AG09309 (cell line): ENCODE results near the gene SYNDIG1.

ENCODE experiments used
- DNase-seq: peaks from one replicate; pipeline ENCODE4 v3.0.0-alpha.2; 2010; ENCODE audit warnings: low read depth
- H3K4me3 ChIP-seq: 2 replicates; pipeline ENCODE4 v1.5.1; 2011; ENCODE audit warnings: mild to moderate bottlenecking, low read depth, low read length, moderate library complexity; ENCODE audit not compliant: control insufficient read depth
- CTCF ChIP-seq: IDR thresholded peaks from 2 replicates; pipeline ENCODE4 v1.5.1; 2011; ENCODE audit warnings: mild to moderate bottlenecking, low read depth, low read length, inconsistent platforms; ENCODE audit not compliant: insufficient read depth, control insufficient read depth; ENCODE audit errors: missing control alignments

The SYNDIG1 gene

DNA sequence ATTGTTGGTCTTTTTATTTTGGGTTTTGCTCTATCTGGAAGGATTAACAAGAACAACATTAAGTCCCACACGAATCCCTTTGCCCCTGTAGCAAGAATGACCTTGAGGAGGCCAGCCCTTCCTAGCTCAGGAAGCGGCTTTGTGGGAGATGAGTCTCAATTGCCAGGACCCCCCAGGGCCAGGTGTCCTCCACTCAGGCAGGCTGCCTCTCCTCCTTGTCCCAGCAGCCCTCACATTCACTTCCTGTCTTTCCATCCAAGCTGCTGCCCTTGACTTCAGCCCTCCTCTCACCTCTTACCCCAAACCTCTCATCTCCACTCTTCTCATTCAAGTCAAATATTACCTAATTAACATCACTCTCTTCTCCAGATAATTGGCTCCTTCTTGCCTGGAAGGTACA lies 22.6 kb upstream of the SYNDIG1 start:
- H3K4me3 ChIP-seq, result no peak overlapping the region
- DNase-seq, result no peak
- TF ChIP-seq CTCF, result no peak

GRCh38 chr20:24448170-24448569 lies 21.3 kb upstream of the SYNDIG1 start:
- TF ChIP-seq CTCF, result no peak
- no peak for DNase-seq
- no peak overlapping the region for H3K4me3 ChIP-seq

GRCh38 chr20:24449026-24449720 lies 20.3 kb upstream of the SYNDIG1 start:
- no peak for TF ChIP-seq CTCF
- no peak overlapping the region for H3K4me3 ChIP-seq
- no peak for DNase-seq

GRCh38 chr20:24450177-24450576 lies 19.3 kb upstream of the SYNDIG1 start:
- no peak overlapping the region for H3K4me3 ChIP-seq
- no peak for TF ChIP-seq CTCF
- DNase-seq, result no peak

DNA sequence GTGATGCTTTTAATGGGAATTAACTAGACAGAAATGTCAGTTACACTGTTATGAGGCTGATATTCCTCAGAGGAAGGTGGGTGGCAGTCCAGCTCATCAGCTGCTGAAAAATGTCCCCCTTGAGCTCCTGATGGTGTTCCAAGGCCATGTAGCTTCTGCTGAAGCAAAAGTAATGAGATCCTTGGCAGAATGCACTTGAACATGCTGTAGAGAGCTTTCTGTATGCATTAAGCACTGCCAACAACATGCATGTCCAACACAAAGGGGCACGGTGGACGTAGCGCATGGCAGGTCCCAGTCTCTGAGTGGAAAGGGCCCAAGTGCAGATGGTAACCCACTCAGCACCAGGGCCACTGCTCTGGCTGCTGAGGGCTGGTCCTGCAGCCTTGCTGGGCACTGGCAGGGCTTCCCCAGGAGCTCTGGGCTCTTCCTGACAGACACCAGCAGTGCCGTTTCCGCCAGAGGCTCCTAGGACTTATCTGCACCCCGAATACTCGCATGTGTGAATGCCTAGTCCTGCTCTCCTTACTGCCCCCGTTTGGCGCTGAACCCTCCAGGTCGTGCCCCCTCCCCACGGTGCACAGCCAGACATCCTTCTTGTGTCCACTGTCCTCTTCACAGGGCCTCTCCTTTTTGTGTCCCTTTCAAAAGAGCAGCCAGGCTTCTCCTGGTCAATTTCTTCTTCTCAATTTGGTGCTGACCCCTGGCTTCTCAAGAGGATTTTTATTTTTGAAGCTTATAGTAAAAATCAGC lies 18.6 kb upstream of the SYNDIG1 start:
- DNase-seq, result no peak
- no peak overlapping the region for H3K4me3 ChIP-seq
- no peak for TF ChIP-seq CTCF

- no peak overlapping the region for H3K4me3 ChIP-seq
- TF ChIP-seq CTCF, result no peak
- DNase-seq, result no peak
Observed at GRCh38 chr20:24451428-24451827, 18.0 kb upstream of the SYNDIG1 start.
